ENCODE data around the gene ELMO2.

DNA sequence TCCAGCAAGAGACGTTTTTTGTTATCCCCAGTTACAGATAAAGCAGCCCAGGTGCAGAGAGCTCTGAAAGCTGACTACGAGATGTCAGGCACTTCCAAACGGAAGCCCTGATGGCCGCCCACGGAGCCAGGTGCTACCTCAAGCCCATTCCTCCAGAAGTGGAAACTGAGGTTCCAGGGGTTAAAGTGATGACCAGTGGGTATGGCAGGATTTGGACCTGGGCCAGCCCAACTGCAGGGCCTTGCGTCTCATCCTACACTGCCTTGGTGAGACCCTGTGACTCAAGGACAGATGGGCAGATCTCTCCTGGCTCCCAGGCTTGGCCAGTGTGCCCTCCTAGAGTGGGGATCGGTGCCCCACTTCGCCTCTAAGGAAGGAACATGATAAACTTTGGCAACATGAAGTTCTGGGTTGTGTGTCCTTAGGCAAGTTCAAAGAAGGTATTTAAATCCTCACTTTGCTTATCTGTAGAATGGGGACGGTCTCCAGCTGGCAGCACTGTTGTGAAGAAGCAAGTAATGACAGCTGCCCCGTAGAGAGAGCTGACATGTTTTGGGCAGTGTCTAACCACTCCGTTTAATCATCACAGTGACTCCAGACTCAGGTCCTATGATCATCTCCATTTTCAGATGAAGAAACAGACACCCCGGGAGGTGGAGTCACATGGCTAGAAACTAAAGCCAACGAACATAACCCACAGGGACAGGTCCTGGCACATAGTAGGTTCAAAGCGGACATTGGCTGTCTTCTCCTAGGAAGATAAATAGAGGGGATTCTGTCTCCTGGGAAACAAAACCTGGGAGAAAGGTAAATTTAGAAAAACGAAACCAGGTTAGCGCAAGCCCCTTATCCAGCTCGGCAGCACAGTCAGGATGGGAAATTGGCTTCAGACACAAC is 63.7 kb downstream of the ELMO2 start:
- TF ChIP-seq, protein P1, sequence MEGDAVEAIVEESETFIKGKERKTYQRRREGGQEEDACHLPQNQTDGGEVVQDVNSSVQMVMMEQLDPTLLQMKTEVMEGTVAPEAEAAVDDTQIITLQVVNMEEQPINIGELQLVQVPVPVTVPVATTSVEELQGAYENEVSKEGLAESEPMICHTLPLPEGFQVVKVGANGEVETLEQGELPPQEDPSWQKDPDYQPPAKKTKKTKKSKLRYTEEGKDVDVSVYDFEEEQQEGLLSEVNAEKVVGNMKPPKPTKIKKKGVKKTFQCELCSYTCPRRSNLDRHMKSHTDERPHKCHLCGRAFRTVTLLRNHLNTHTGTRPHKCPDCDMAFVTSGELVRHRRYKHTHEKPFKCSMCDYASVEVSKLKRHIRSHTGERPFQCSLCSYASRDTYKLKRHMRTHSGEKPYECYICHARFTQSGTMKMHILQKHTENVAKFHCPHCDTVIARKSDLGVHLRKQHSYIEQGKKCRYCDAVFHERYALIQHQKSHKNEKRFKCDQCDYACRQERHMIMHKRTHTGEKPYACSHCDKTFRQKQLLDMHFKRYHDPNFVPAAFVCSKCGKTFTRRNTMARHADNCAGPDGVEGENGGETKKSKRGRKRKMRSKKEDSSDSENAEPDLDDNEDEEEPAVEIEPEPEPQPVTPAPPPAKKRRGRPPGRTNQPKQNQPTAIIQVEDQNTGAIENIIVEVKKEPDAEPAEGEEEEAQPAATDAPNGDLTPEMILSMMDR (IDR thresholded peaks at IDR 0.05): no peak
- no peak for TF ChIP-seq POLR2A (IDR thresholded peaks at IDR 0.05)
- TF ChIP-seq POLR2AphosphoS5 (IDR thresholded peaks at IDR 0.05): no peak
- TF ChIP-seq EP300 (IDR thresholded peaks at IDR 0.05): no peak

Data from gastroesophageal sphincter (tissue), 3 donors.